GM12878 (cell line): ENCODE data around the gene PLEKHM2. TPM values are rescaled to one million over a fixed set of nuclear protein-coding genes. Genes with fewer than 3 reads are reported as not detected.

Experiments used
- FOXK2 ChIP-seq: fragments of 450-650 bp; IDR thresholded peaks from 2 replicates; pipeline ENCODE4 v1.6.1; 2017; ENCODE audit warnings: mild to moderate bottlenecking, moderate library complexity
- KLF5 ChIP-seq: fragments of 450-650 bp; IDR thresholded peaks from 2 replicates; pipeline ENCODE4 v1.6.1; 2014; ENCODE audit warnings: mild to moderate bottlenecking; ENCODE audit not compliant: partially characterized antibody
- MTA2 ChIP-seq: fragments of 450-650 bp; IDR thresholded peaks from 2 replicates; pipeline ENCODE4 v1.6.1; 2016; ENCODE audit warnings: low read depth, mild to moderate bottlenecking, moderate library complexity
- PAX8 ChIP-seq: fragments of 450-650 bp; IDR thresholded peaks from 2 replicates; pipeline ENCODE4 v1.6.1; 2017; ENCODE audit warnings: mild to moderate bottlenecking, moderate library complexity
- PRDM15 ChIP-seq: fragments of 450-650 bp; formaldehyde crosslinking; IDR thresholded peaks from 2 replicates; pipeline ENCODE4 v1.4.0; 2020; ENCODE audit warnings: mild to moderate bottlenecking, moderate library complexity
- SMARCA5 ChIP-seq: fragments of 450-650 bp; IDR thresholded peaks from 2 replicates; pipeline ENCODE4 v1.6.1; 2017; ENCODE audit warnings: mild to moderate bottlenecking
- ZBTB4 ChIP-seq: fragments of 450-650 bp; formaldehyde crosslinking; IDR thresholded peaks from 2 replicates; pipeline ENCODE4 v1.4.0; 2022; ENCODE audit warnings: mild to moderate bottlenecking, moderate library complexity
- polyA plus RNA-seq, 11 experiments: library from polyadenylated mRNA; depleted of rRNA in 4 of 11; unstranded in 6 of 11; stranded (reverse) in 5 of 11; fragments of >200 nt; fragmentation: Nextera tagmentation in 4 of 11; fragmentation: Illumina TruSeq in 1 of 11; extraction: Ambion mirVana in 4 of 11; extraction: Trizol in 1 of 11; gene quantifications; 1 replicate in 1 of 11; 2 replicates in 10 of 11; pipeline versions ENCODE4 v1.2.1 to v1.2.3, GENCODE V29; 2011 to 2016; ENCODE audit warnings: inconsistent platforms in 2 of 11, missing spikeins in 2 of 11, low read depth in 1 of 11
- total RNA-seq, 4 experiments: library from RNA; depleted of rRNA in 3 of 4; stranded (reverse); fragments of >200 nt in 3 of 4; fragmentation: Illumina TruSeq in 1 of 4; extraction: Trizol in 1 of 4; gene quantifications; 2 replicates each; pipeline versions ENCODE4 v1.2.1 to v1.2.3, GENCODE V29; 2013 to 2021

The PLEKHM2 gene
- total and polyA plus RNA-seq, 10 of the 15 experiments (the other 5 are each of a cell fraction or from before 2014, with no cell fraction given) = 0.37 to 55.2 (median 19.3) TPM

GRCh38 chr1:15764890-15765289 lies 80.8 kb downstream of the PLEKHM2 start (continued):
- TF ChIP-seq PRDM15 (CRISPR knock-in tag) (no peak), ZBTB4 (CRISPR knock-in tag) (no peak), FOXK2 (no peak), PAX8 (no peak), MTA2 (no peak), KLF5 (no peak), SMARCA5 (no peak)
